ENCODE data around the gene KIF5A.

The KIF5A gene

GRCh38 chr12:57568838-57569237 lies 19.0 kb downstream of the KIF5A start:
- TF ChIP-seq CREB1 (IDR thresholded peaks at IDR 0.05; ENCODE audit: low read depth) (no peak), TCF12 (IDR thresholded peaks at IDR 0.05; ENCODE audit: low read depth) (no peak), ZBTB7A (IDR thresholded peaks at IDR 0.05; ENCODE audit: low read depth) (no peak), FOXM1 (IDR thresholded peaks at IDR 0.05; ENCODE audit: borderline replicate concordance, low read depth) (no peak), CEBPB (IDR thresholded peaks at IDR 0.05) (no peak), TEAD4 (IDR thresholded peaks at IDR 0.05) (no peak), EP300 (IDR thresholded peaks at IDR 0.05; ENCODE audit: borderline replicate concordance) (no peak), TAF1 (IDR thresholded peaks at IDR 0.05; ENCODE audit: low read depth) (no peak), EGR1 (IDR thresholded peaks at IDR 0.05) (no peak), USF1 (IDR thresholded peaks at IDR 0.05) (no peak), RAD21 (IDR thresholded peaks at IDR 0.05; ENCODE audit: low read depth) (no peak), YY1 (IDR thresholded peaks at IDR 0.05; ENCODE audit: low read depth) (no peak), NFIC (IDR thresholded peaks at IDR 0.05) (no peak), REST (IDR thresholded peaks at IDR 0.05; ENCODE audit: low read depth) (no peak)
- TF ChIP-seq, protein P1, sequence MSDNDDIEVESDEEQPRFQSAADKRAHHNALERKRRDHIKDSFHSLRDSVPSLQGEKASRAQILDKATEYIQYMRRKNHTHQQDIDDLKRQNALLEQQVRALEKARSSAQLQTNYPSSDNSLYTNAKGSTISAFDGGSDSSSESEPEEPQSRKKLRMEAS (IDR thresholded peaks at IDR 0.05), result no peak

GRCh38 chr12:57569858-57570257 lies 20.0 kb downstream of the KIF5A start:
- TF ChIP-seq, protein P1 (IDR thresholded peaks at IDR 0.05), result no peak
- TF ChIP-seq CREB1 (IDR thresholded peaks at IDR 0.05; ENCODE audit: low read depth) (no peak), CEBPB (IDR thresholded peaks at IDR 0.05) (no peak), FOXM1 (IDR thresholded peaks at IDR 0.05; ENCODE audit: borderline replicate concordance, low read depth) (no peak), REST (IDR thresholded peaks at IDR 0.05; ENCODE audit: low read depth) (no peak), ZBTB7A (IDR thresholded peaks at IDR 0.05; ENCODE audit: low read depth) (no peak), TCF12 (IDR thresholded peaks at IDR 0.05; ENCODE audit: low read depth) (no peak), EGR1 (IDR thresholded peaks at IDR 0.05) (no peak), USF1 (IDR thresholded peaks at IDR 0.05) (no peak), YY1 (IDR thresholded peaks at IDR 0.05; ENCODE audit: low read depth) (no peak), EP300 (IDR thresholded peaks at IDR 0.05; ENCODE audit: borderline replicate concordance) (no peak), TEAD4 (IDR thresholded peaks at IDR 0.05) (no peak), TAF1 (IDR thresholded peaks at IDR 0.05; ENCODE audit: low read depth) (no peak), RAD21 (IDR thresholded peaks at IDR 0.05; ENCODE audit: low read depth) (no peak), NFIC (IDR thresholded peaks at IDR 0.05) (no peak)

DNA sequence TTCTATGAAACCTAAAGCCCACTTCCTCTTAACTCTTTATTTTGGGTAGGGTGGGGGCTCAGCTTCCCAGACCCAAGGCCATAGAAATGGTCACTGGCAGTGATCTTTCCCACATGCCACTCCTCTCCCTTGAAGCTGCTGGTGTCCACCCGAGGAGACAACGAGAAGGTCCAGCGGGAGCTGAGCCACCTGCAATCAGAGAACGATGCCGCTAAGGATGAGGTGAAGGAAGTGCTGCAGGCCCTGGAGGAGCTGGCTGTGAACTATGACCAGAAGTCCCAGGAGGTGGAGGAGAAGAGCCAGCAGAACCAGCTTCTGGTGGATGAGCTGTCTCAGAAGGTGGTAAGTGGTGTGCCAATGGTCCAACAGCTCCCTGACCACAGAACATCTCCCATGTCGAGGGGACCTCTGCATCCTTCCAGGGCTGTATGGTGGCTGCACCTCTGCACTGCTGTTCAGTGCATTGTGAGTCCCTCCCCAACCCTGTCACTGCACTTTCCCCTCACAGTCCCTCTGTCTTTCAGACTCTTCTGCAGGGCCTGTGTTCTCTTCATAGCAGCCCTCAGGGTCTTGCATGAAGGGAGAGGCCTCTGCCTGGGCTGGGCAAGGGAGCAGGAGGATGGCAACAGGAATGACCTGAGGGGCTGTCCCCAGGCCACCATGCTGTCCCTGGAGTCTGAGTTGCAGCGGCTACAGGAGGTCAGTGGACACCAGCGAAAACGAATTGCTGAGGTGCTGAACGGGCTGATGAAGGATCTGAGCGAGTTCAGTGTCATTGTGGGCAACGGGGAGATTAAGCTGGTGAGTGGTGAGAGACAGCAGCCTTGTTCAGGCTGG lies 22.3 kb downstream of the KIF5A start:
- TF ChIP-seq TEAD4 (IDR thresholded peaks at IDR 0.05) (no peak), CEBPB (IDR thresholded peaks at IDR 0.05) (no peak)

GRCh38 chr12:57574795-57575194 lies 25.0 kb downstream of the KIF5A start:
- TF ChIP-seq ZBTB7A (IDR thresholded peaks at IDR 0.05; ENCODE audit: low read depth) (no peak), NFIC (IDR thresholded peaks at IDR 0.05) (no peak), TEAD4 (IDR thresholded peaks at IDR 0.05) (no peak), EP300 (IDR thresholded peaks at IDR 0.05; ENCODE audit: borderline replicate concordance) (no peak), EGR1 (IDR thresholded peaks at IDR 0.05) (no peak), TCF12 (IDR thresholded peaks at IDR 0.05; ENCODE audit: low read depth) (no peak), TAF1 (IDR thresholded peaks at IDR 0.05; ENCODE audit: low read depth) (no peak)
- TF ChIP-seq, protein P1 (IDR thresholded peaks at IDR 0.05), result no peak

GRCh38 chr12:57575771-57576612 lies 26.1 kb downstream of the KIF5A start:
- TF ChIP-seq YY1 (IDR thresholded peaks at IDR 0.05; ENCODE audit: low read depth), result no peak
- no peak for TF ChIP-seq TCF12 (IDR thresholded peaks at IDR 0.05; ENCODE audit: low read depth)
- no peak for TF ChIP-seq FOXM1 (IDR thresholded peaks at IDR 0.05; ENCODE audit: borderline replicate concordance, low read depth)
- no peak for TF ChIP-seq EP300 (IDR thresholded peaks at IDR 0.05; ENCODE audit: borderline replicate concordance)
- TF ChIP-seq ZBTB7A (IDR thresholded peaks at IDR 0.05; ENCODE audit: low read depth), result no peak
- no peak for TF ChIP-seq CREB1 (IDR thresholded peaks at IDR 0.05; ENCODE audit: low read depth)
- TF ChIP-seq CEBPB (IDR thresholded peaks at IDR 0.05), result no peak
- no peak for TF ChIP-seq RAD21 (IDR thresholded peaks at IDR 0.05; ENCODE audit: low read depth)
- TF ChIP-seq NFIC (IDR thresholded peaks at IDR 0.05), result no peak
- TF ChIP-seq TEAD4 (IDR thresholded peaks at IDR 0.05), result no peak
- no peak for TF ChIP-seq EGR1 (IDR thresholded peaks at IDR 0.05)
- TF ChIP-seq REST (IDR thresholded peaks at IDR 0.05; ENCODE audit: low read depth), result no peak
- no peak for TF ChIP-seq TAF1 (IDR thresholded peaks at IDR 0.05; ENCODE audit: low read depth)
- TF ChIP-seq USF1 (IDR thresholded peaks at IDR 0.05), result no peak
- TF ChIP-seq, protein P1 (IDR thresholded peaks at IDR 0.05), result no peak

Data from Ishikawa (cell line).